WTC11 (cell line): ENCODE results near the gene PZP.

Experiments used
- CTCF ChIP-seq: fragments of 200-600 bp; IDR thresholded peaks from 2 replicates; pipeline ENCODE4 v1.8.0; 2022; ENCODE audit warnings: antibody characterized with exemption
- ETV6 ChIP-seq: sonication (generic); formaldehyde crosslinking; IDR thresholded peaks from 2 replicates; pipeline ENCODE4 v1.8.1; 2022; ENCODE audit warnings: mild to moderate bottlenecking, missing genetic modification reagents
- HMGXB4 ChIP-seq: sonication (generic); formaldehyde crosslinking; IDR thresholded peaks from 2 replicates; pipeline ENCODE4 v1.8.1; 2023; ENCODE audit warnings: mild to moderate bottlenecking, moderate library complexity, missing genetic modification reagents
- MAX ChIP-seq: sonication (generic); formaldehyde crosslinking; IDR thresholded peaks from 2 replicates; pipeline ENCODE4 v1.8.0; 2022; ENCODE audit warnings: mild to moderate bottlenecking, missing genetic modification reagents
- NR1H2 ChIP-seq: sonication (generic); formaldehyde crosslinking; IDR thresholded peaks from 2 replicates; pipeline ENCODE4 v1.9.0; 2021; ENCODE audit warnings: mild to moderate bottlenecking, moderate library complexity, missing genetic modification reagents

- TF ChIP-seq MAX (CRISPR knock-in tag) (no peak), CTCF (no peak), NR1H2 (CRISPR knock-in tag) (no peak), HMGXB4 (CRISPR knock-in tag) (no peak), ETV6 (CRISPR knock-in tag) (no peak)
These were observed 65.1 kb downstream of the PZP start for GRCh38 chr12:9143137-9143536.
